Hematopoietic multipotent progenitor cell treated with erythropoietin and hydrocortisone succinate and interleukin-3 and kit ligand, for 17 days (in vitro differentiated cells): Measurements from ENCODE around the gene INCA1.
"Not testable (repeated sequence)": the region's sequence is repeated elsewhere in the genome, so short reads cannot be mapped to it uniquely, and the experiment has no call there.

ENCODE experiments used
- DNase-seq: peaks from one replicate; pipeline ENCODE4 v3.0.0-alpha.2; 2015; ENCODE audit warnings: low spot score

INCA1 gene, protein sequence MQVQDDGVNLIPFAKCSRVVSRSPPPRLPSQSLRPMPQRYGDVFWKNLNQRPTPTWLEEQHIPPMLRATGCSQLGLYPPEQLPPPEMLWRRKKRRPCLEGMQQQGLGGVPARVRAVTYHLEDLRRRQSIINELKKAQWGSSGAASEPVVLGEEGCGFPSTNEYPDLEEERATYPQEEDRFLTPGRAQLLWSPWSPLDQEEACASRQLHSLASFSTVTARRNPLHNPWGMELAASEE

DNA sequence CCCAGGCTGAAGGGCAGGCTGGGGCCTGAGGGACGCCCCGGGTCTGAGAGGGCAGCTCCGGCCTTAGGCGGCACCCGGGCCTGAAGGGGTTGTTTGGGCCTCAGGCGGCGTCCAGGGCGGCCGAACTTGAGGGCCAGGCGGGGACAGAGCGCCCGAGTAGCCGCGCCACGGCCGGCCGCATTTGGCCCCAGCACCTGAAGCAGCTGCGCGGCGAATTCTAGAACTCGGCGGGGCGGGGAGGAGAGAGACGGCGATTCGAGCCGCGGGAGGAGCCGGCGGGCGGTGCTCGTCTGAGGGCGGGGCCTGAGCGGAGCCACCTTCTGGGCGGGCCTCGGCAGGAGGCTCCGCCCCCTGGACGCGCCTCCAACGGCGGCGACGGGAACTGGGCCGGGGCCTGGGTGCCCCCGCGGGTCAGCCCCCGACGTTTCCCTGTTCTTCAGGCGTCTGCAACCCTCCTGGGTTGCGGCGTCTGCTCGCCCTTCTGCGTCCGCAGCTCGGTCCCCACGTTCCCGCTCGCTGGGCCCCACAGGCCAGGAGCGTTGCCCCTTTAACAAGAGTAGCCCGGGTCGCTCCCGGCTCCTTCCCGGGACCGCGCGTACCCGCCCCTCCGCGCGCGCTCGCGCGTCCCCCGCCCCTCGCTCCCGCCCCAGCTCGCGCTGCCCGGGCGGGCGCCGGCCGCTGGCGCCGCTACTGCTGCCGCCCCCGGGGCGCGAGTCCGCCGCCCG is at the start of gene INCA1, which contains the start of gene KIF1C:
TSS of gene INCA1 (minus strand) at position 221 of the 725 bp plus-strand sequence. CDS start 3,085 bp downstream, outside the sequence.
TSS of gene KIF1C (plus strand) at position 649 of the 725 bp plus-strand sequence. CDS start 2,297 bp downstream, outside the sequence.
- DNase-seq = peak; percentile 92

DNA sequence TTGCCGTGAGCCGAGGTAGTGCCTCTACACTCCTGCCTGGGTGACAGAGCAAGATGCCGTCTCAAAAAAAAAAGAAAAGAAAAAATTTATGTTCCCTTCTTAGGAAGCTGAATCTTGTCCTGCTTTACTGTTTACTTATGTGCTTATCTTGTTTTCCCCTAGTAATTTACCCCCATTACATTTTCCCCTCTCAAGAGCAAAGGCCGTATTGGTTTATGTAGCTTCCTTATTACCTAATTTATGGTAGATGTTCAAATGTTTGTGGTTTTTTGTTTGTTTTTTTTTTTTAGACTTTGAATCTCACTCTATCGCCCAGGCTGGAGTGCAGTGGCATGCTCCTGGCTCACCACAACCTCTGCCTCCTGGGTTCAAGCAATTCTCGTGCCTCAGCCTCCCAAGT is 48.2 kb upstream of the INCA1 start:
- DNase-seq = no peak

DNA sequence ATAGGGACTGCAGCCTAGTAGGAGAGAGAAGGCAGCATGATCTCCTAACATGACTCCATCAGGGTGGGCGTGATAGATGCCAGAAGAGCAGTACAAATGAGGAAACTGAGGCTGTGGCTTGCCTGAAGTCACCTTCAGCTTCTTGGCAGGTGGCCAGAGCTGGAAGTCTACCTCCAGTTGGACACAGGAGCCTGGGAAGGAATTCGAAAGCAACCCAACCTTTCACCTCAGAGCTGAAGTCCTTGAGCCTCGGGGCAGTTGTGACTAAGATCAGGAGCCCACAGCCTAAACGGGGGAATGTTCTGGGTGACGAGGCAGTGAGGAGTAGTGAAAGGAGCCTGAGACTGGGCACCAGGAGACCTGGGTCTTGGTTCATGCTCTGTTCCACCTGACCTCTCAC is 47.3 kb upstream of the INCA1 start:
- no peak for DNase-seq

DNA sequence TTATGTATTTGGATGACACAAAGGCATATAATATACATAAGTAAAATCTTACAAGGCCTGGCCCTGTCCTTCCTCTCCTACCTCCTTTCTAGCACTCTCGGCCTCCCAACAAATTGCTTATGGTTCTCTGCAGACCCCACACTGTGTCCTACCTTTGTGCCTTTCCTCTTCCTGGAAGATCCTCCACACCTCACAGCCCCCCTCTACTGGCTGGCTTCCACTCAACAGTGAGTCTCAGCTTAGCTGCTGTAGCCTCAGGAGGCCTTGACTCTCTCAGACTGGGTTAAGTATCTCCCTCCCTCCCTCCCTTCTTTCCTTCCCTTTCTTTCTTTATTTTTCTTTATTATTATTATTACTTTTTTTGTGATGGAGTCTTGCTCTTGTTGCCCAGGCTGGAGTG is 46.2 kb upstream of the INCA1 start:
- DNase-seq = no peak

DNA sequence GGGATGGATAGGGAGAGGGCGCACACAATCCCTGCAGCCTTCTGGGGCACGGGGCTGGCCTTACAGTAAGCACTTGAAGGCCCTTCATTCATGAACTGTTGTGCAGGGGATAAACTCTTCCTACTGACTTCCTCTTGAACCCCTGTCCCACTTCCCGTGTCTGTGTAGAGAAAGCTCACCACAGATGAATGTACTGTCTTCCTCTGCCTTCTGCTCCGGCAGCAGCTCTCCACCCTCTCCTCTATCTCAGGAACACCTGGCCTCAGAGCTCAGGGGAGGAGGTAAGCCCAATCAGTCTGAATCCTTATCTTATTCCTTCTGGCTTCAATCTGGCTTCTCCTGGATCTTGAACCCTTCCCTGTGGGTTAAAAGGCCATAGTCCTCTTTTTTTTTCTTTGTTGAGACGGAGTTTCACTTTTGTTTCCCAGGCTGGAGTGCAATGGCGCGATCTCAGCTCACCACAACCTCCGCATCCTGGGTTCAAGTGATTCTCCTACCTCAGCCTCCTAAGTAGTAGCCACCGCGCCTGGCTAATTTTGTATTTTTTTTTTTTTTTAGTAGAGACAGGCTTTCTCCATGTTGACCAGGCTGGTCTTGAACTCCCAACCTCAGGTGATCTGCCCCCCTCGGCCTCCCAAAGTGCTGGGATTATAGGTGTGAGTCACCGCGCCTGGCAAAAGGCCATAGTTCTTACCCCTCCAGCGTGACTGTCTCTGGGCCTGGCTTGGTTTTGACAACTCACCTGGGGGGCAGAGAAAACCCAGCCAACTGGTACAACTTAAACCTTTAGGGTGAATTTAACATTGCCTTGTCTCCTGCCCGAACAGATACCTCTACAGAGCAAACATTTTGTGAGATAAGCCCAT is 45.1 kb upstream of the INCA1 start:
- no peak for DNase-seq

DNA sequence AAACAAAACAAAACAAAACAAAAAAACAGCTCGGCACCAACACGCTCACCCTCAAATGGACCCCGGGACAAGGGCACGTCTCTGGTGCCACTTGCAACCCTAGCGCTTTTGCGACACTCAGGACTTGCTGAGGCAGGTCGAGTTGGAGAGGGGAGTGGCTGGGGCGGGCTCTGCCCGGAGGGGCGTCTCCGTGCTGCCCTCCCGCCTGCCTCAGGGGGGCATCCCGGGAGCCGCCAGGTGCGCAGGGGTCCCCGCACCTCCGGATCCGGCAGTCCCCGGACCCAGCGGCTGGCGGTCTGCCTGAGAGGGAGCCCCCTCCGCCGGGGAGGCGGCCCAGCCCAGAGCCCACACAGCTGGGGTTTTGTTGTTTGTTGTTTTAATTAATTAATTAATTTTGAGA is 38.0 kb upstream of the INCA1 start, which contains the start of gene SLC52A1:
TSS of gene SLC52A1 (minus strand) at position 112 of the 400 bp plus-strand sequence. CDS start 820 bp downstream, outside the sequence.
- DNase-seq = no peak

DNA sequence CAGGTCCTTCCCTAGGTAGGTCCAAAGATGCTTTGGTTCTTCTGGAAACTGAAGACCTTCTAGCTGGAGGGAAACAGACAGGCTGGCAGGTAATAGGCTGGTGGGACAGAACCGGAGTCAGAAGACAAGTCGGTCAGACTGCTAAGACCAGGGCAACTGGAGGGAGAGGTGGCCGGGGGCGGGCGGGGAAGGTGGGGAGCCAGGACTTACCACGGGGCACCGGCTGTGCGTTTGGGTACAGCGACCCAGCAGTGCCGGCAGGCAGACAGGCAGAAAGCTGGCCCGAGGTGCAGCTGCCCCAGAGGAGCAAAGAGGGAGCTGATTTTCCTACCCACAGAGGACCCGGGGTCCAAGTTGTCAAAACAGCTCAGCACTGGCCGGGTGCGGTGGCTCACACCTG is 37.3 kb upstream of the INCA1 start:
- DNase-seq = no peak

DNA sequence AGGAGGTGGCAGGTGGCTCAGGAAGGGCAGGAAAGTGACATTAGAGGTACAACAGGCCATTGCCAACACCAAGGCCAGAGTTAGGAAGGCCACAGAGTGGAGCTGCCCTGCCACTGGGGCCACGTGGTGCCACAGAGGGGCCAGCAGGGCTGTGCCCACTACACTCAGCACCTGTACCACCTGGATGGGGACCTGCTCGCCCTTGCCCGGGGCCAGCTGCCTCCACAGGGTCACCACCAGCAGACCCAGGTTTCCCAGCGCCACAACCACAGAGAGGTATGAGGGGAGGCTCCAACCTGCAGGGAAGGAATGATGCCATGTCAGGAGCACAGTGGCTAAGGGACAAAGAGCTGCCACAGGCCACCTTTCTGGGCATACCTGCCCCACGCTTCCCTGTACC is 36.7 kb upstream of the INCA1 start:
- DNase-seq = no peak

DNA sequence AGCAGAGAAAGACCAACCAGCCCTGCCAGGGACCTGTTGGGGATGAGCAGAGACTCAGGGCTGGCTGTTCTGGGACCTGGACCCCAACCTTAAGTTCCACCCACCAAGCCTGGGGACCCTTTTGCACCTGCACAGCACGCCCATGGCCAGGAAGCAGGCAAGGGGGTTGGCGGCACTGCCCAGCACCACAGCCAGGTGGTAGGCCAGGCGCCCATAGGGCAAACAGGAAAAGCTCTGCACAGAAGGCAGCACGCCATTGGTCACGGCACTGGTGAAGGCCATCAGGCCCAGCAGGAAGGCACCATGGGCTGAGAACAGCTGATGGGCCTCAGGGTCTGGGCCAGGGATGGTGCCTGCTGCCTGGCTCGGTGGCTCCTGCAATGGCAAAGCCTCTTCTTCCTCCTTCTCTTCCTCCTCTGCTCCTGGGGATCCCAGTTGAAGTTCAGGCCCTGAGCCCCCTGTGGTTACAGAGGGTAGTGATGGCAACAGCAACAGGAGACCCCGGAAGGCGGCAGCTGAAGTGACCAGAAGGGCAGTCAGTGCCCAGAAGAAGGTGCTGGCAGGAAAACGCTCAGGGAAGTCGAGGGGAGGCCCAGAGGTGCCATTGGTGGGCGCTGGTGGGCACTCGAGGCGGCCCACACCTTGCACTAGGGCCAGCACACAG is 36.2 kb upstream of the INCA1 start:
- no peak for DNase-seq

DNA sequence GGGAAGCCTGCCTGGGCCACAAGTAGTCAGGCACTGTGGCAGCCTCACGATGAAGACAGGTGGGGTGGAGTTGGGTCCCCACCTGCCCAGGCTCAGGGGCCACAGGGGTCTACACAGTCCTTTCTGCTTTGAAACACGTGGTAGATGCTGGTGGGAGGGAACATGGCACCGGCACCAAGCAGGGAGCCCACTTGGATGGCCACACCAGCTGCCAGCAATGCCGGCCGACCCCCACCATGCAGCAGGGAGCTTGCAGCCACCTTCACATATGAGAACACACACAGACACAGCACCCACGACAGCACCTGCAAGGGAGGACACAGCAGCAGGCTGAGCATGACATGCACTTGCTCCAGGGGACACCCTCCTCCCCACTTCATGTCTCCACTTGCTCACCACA is 35.5 kb upstream of the INCA1 start:
- no peak for DNase-seq

DNA sequence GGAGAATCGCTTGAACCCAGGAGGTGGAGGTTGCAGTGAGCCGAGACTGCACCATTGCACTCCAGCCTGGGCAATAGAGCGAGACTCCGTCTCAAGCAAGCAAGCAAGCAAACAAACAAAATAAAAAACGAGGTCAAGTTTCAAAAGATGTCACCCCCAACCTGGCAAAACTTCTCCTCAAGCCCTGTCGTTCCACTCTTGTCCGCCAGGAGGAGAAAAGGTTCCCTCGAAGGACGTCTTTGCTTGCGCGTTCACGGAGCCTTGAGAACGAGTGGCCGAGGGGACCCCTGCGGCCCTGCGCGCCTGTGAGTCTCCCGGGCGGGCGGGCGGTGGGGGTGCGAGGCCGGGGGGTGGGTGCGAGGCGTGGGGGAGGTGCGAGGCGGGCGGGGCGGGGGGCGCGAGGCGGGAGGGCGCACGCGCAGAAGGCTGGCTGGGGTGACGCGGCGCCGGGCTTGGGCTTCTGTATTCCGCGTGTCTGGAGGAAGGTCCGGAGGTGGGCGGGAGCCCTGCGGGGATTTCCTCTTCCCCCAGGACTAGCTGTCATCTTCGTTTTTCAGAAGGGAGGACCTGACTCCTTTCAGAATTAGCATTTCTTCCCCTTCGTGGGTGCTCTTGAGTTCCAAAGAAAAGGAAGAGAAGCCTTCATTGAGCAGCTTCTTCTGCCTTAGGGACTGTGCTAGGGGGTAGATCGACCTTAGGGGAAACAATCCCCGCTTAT is 34.2 kb upstream of the INCA1 start:
- peak; percentile 52 for DNase-seq

DNA sequence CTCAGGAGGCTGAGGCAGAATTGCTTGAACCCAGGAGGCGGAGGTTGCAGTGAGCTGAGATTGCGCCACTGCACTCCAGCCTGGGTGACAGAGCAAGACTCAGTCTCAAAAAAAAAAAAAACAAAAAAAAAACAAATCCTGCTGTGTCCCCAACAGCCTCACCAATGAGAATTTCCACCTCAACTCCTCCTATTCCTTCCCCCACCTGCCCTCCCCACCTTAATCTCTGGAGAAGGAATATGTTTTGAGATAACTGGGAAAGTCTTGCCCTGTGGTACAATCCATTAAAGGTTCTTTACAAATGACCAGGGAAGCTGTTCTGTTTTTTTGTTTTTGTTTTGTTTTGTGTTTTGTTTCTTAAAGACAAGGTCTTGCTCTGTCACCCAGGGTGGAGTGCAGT is 32.8 kb upstream of the INCA1 start:
- DNase-seq = not testable (repeated sequence)

DNA sequence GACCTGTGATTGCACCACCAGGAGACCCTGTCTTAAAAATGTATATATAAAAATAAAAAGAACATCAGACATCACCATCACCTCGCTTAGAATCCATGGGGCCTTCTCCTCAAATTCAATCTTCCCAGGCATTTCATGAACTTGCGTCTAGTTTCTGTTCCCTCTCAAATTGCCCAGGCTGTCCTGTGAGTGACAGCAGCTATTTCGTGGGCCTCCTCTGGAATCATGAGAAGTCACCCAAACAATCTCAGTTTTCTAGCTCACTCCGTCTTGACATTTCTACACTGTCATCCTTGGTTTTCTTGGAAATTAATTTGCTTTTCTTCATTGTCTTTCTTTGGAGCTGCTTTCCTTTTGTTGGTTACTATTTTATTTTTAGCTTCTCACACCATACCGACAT is 30.6 kb upstream of the INCA1 start:
- no peak for DNase-seq

DNA sequence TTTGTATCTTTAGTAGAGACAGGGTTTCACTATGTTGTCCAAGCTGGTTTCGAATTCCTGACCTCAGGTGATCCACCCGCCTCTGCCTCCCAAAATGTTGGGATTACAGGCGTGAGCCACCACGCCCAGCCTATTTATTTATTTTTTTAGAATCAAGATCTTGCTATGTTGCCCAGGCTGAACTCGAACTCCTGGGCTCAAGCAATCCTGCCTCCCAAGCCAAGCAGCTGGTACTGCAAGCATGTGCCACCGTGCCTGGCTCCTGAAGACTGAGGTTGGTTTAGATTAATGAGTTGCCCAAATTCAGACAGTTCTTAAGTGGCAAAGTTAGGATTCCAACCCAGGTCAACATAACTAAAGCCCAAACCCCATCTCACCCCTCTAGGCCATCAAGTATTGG is 30.0 kb upstream of the INCA1 start:
- DNase-seq = no peak

DNA sequence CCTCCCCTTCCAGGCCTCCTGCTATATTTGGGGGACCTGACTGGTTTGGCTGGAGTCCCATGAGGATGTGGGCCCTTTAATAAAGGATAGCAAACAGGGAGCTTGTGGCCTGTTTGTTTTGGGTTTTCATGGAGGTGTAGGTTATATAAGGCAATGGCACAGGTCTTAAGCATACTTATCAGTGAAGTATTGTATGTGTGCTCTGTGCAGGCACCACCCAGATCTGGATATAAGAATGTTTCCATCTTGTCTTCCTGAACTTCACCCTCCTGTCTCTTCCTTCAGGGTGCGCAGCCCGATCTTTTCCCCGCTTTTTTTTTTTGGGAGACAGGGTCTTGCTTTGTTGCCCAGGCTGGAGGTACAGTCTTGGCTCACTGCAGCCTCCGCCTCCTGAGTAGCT is 27.3 kb upstream of the INCA1 start:
- DNase-seq = no peak

DNA sequence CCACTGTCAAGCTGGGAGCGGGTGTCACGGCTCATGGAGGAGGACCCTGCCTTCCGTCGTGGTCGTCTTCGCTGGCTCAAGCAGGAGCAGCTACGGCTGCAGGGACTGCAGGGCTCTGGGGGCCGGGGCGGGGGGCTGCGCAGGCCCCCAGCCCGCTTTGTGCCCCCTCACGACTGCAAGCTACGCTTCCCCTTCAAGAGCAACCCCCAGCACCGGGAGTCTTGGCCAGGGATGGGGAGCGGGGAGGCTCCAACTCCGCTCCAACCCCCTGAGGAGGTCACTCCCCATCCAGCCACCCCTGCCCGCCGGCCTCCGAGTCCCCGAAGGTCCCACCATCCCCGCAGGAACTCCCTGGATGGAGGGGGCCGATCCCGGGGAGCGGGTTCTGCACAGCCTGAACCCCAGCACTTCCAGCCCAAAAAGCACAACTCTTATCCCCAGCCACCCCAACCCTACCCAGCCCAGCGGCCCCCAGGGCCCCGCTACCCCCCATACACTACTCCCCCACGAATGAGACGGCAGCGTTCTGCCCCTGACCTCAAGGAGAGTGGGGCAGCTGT is 26.3 kb upstream of the INCA1 start:
- DNase-seq = no peak

DNA sequence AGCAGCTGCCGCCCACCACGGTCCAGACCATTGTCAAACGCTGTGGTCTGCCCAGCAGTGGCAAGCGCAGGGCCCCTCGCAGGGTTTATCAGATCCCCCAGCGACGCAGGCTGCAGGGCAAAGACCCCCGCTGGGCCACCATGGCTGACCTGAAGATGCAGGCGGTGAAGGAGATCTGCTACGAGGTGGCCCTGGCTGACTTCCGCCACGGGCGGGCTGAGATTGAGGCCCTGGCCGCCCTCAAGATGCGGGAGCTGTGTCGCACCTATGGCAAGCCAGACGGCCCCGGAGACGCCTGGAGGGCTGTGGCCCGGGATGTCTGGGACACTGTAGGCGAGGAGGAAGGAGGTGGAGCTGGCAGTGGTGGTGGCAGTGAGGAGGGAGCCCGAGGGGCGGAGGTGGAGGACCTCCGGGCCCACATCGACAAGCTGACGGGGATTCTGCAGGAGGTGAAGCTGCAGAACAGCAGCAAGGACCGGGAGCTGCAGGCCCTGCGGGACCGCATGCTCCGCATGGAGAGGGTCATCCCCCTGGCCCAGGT is 24.9 kb upstream of the INCA1 start:
- DNase-seq = no peak

DNA sequence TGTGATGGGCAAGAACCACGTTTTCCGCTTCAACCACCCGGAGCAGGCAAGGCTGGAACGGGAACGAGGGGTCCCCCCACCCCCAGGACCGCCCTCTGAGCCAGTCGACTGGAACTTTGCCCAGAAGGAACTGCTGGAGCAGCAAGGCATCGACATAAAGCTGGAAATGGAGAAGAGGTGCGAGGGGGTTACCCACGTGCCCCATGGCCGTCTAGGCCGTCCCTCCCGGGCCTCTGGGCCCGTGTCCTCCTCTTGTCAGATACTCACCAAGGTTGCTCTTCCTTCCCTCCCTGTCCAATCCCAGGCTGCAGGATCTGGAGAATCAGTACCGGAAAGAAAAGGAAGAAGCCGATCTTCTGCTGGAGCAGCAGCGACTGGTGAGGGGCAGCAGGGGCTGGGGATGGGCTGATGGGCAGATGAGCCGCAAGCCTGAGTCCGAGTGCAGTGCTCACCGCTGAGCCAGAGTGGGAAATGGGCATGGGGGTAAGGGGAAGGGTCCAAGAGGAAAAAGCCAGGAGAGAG is 23.2 kb upstream of the INCA1 start:
- no peak for DNase-seq

DNA sequence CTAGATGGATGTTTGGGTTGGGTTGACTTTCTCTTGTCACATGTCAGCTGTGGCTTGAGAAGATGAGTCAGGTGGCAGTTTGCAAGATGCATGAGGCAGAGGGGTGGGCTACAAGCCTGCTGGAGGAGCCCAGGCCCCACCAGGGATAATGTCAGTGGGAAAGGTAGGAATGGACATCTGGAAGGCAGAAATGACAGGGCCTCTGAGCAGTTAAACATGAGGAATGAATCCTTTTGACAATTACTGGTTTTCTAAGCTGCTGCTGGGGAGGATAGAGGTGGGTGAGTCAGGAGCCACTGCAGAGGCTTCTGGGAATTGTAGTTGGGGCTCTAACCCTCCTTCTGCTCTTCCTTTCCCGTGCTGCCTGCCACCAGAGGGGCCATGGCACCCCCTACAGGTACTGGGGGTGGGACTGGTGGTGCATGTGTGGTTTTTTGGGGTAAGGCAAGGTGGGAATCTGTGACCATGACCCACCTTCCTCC is 22.2 kb upstream of the INCA1 start:
- no peak for DNase-seq

DNA sequence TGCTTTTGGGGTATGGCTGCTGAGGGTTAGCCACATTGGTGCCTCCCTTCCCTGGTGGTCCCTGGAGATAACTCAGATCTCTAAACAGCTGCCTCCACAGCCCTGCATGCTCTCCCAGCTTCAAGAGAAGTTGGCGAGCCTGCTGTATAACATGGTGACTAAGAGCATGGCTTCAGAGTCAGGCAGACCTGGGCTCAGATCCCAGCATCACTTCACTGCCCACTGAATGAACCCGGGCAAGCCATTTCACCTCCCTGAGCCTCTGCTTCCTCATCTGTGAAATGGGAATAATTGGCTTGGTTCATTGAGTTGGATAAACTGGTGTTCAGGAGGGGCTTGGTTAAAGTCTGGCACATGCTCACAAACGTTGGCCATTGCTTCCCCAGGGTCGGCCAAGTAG is 17.0 kb upstream of the INCA1 start:
- DNase-seq = no peak
